GM12878 (cell line): Measurements from ENCODE around the gene UGT8. TPM values are rescaled to one million over a fixed set of nuclear protein-coding genes. Genes with fewer than 3 reads are reported as not detected.

ENCODE experiments used
- ATAC-seq: fragments of 200-7000 bp; cut with Tn5 transposase; 3 replicates; pipeline ENCODE4 v1.9.1; 2020; ENCODE audit warnings: mild to moderate bottlenecking, moderate library complexity
- BruUV-seq: library from RNA; stranded (reverse); fragments of 400-500 nt; replicated peaks from 2 replicates; lab custom pipeline; 2021; lab: Mats Ljungman, UMichigan
- CTCF ChIA-PET: fragments of 300-600 bp; sonication (Branson Sonifier 250); formaldehyde crosslinking; extraction: SDS; loops from one replicate; lab custom pipeline; 2021; ENCODE audit warnings: inconsistent platforms; lab: Yijun Ruan, JAX
- POLR2A ChIA-PET: fragments of 350-600 bp; formaldehyde crosslinking; extraction: SDS; loops from one replicate; lab custom pipeline; 2021; ENCODE audit warnings: inconsistent platforms; lab: Charles Lee
- RAD21 ChIA-PET: fragments of 300-600 bp; sonication (Branson Sonifier 250); formaldehyde crosslinking; loops from one replicate; lab custom pipeline; 2023; ENCODE audit warnings: antibody characterized with exemption; ENCODE audit not compliant: unreplicated experiment; lab: Charles Lee
- SMC1A ChIA-PET: fragments of 300-600 bp; sonication (Branson Sonifier 250); formaldehyde crosslinking; loops from one replicate; lab custom pipeline; 2023; ENCODE audit not compliant: unreplicated experiment, uncharacterized antibody; lab: Charles Lee
- DNase-seq: peaks from one replicate; pipeline ENCODE4 v3.0.0-alpha.2; 2011; ENCODE audit warnings: low read depth, low spot score
- FAIRE-seq: peaks from 3 replicates; lab custom pipeline; 2011; peaks lifted over from hg19 to GRCh38; lab: Jason Lieb, UNC
- H2AFZ ChIP-seq: 2 replicates; pipeline ENCODE4 v1.6.0; 2011; ENCODE audit warnings: low read depth, low read length, control low read depth; ENCODE audit not compliant: control insufficient read depth
- H3K27ac ChIP-seq: 2 replicates; pipeline ENCODE4 v1.5.1; 2011; ENCODE audit warnings: control low read depth; ENCODE audit not compliant: control insufficient read depth, insufficient read depth
- H3K27me3 ChIP-seq, 2 experiments: replicated peaks in 1 of 2; 2 replicates each; pipeline versions ENCODE4 v1.6.0 to v1.6.1; 2011; ENCODE audit warnings: low read length in 1 of 2; ENCODE audit not compliant: control insufficient read depth in 2 of 2, insufficient read depth in 2 of 2
- H3K36me3 ChIP-seq, 2 experiments: 2 replicates each; pipeline ENCODE4 v1.5.1; 2011; ENCODE audit warnings: low read length in 1 of 2; ENCODE audit not compliant: control insufficient read depth in 2 of 2, insufficient read depth in 2 of 2
- H3K4me1 ChIP-seq: 2 replicates; pipeline ENCODE4 v1.6.1; 2011; ENCODE audit warnings: mild to moderate bottlenecking, low read length, moderate library complexity, mixed read lengths; ENCODE audit not compliant: control insufficient read depth, insufficient read depth
- H3K4me2 ChIP-seq: 2 replicates; pipeline ENCODE4 v1.6.0; 2011; ENCODE audit warnings: control low read depth; ENCODE audit not compliant: control insufficient read depth, insufficient read depth
- H3K4me3 ChIP-seq: fragments of 200-600 bp; sonication (generic); 2 replicates; pipeline ENCODE4 v1.5.1; 2016
- H3K79me2 ChIP-seq: 2 replicates; pipeline ENCODE4 v1.6.0; 2011; ENCODE audit warnings: low read length; ENCODE audit not compliant: control insufficient read depth, insufficient read depth
- H3K9ac ChIP-seq: 2 replicates; pipeline ENCODE4 v1.8.0; 2011; ENCODE audit warnings: low read length, control low read depth, mixed read lengths; ENCODE audit not compliant: control insufficient read depth, insufficient read depth
- H3K9me3 ChIP-seq: replicated peaks from 3 replicates; pipeline ENCODE4 v1.5.1; 2011; ENCODE audit warnings: mild to moderate bottlenecking, low read length; ENCODE audit not compliant: control insufficient read depth, insufficient read depth
- H4K20me1 ChIP-seq: 2 replicates; pipeline ENCODE4 v1.6.0; 2011; ENCODE audit not compliant: control insufficient read depth, insufficient read depth
- FOXK2 ChIP-seq: fragments of 450-650 bp; IDR thresholded peaks from 2 replicates; pipeline ENCODE4 v1.6.1; 2017; ENCODE audit warnings: mild to moderate bottlenecking, moderate library complexity
- KAT2A ChIP-seq: conservative IDR thresholded peaks from 2 replicates; pipeline ENCODE4 v1.6.1; 2011; ENCODE audit warnings: low read depth, low read length; ENCODE audit not compliant: control insufficient read depth
- MYC ChIP-seq: IDR thresholded peaks from 2 replicates; pipeline ENCODE4 v1.6.1; 2011; ENCODE audit warnings: mild to moderate bottlenecking, low read length, moderate library complexity, inconsistent platforms; ENCODE audit not compliant: insufficient read depth, insufficient replicate concordance, insufficient read length, severe bottlenecking
- NFIC ChIP-seq: IDR thresholded peaks from 2 replicates; pipeline ENCODE4 v1.6.1; 2012; ENCODE audit warnings: low read depth, mild to moderate bottlenecking, inconsistent platforms, low read length, moderate library complexity
- NRF1 ChIP-seq: conservative IDR thresholded peaks from 2 replicates; pipeline ENCODE4 v1.6.1; 2011; ENCODE audit warnings: mild to moderate bottlenecking, low read depth, low read length, improper control_type of control experiment
- RCOR1 ChIP-seq: conservative IDR thresholded peaks from 2 replicates; pipeline ENCODE4 v1.6.1; 2012; ENCODE audit warnings: low read depth, low read length, improper control_type of control experiment
- SIN3A ChIP-seq: IDR thresholded peaks from 2 replicates; pipeline ENCODE4 v1.6.1; 2012; ENCODE audit warnings: low read depth, low read length, improper control_type of control experiment
- SMC3 ChIP-seq: IDR thresholded peaks from 2 replicates; pipeline ENCODE4 v1.6.1; 2011; ENCODE audit warnings: low read length, improper control_type of control experiment, borderline replicate concordance
- SUZ12 ChIP-seq: fragments of 200-600 bp; sonication (generic); IDR thresholded peaks from one replicate; pipeline ENCODE4 v1.6.1; 2018; ENCODE audit warnings: antibody characterized with exemption, mild to moderate bottlenecking; ENCODE audit not compliant: unreplicated experiment
- USF2 ChIP-seq: IDR thresholded peaks from 2 replicates; pipeline ENCODE4 v1.6.1; 2011; ENCODE audit warnings: low read depth, low read length, improper control_type of control experiment, borderline replicate concordance
- ZBTB11 ChIP-seq: fragments of 450-650 bp; formaldehyde crosslinking; IDR thresholded peaks from 2 replicates; pipeline ENCODE4 v1.5.0; 2022; ENCODE audit warnings: mild to moderate bottlenecking, missing genetic modification characterization
- WGBS: methylation state at CpG from one replicate; pipeline ENCODE4 v1.1.6; 2016; ENCODE audit warnings: low lambda C conversion rate; ENCODE audit not compliant: insufficient replicate concordance, insufficient coverage; ENCODE audit errors: missing lambda C conversion rate; 5-methylcytosine and 5-hydroxymethylcytosine counted together
- in situ Hi-C: fragments of 300-500 bp; cut with MboI; formaldehyde crosslinking; loops from 9 replicates; pipeline ENCODE4 v1.14.3; 2018; ENCODE audit warnings: mixed read lengths
- intact Hi-C: fragments of 100-400 bp; cut with micrococcal nuclease; formaldehyde crosslinking; loops from one replicate; pipeline ENCODE4 v1.14.2; 2022; ENCODE audit not compliant: unreplicated experiment
- polyA plus RNA-seq, 11 experiments: library from polyadenylated mRNA; depleted of rRNA in 4 of 11; unstranded in 6 of 11; stranded (reverse) in 5 of 11; fragments of >200 nt; fragmentation: Nextera tagmentation in 4 of 11; fragmentation: Illumina TruSeq in 1 of 11; extraction: Ambion mirVana in 4 of 11; extraction: Trizol in 1 of 11; gene quantifications; 1 replicate in 1 of 11; 2 replicates in 10 of 11; pipeline versions ENCODE4 v1.2.1 to v1.2.3, GENCODE V29; 2011 to 2016; ENCODE audit warnings: inconsistent platforms in 2 of 11, missing spikeins in 2 of 11, low read depth in 1 of 11
- total RNA-seq, 4 experiments: library from RNA; depleted of rRNA in 3 of 4; stranded (reverse); fragments of >200 nt in 3 of 4; fragmentation: Illumina TruSeq in 1 of 4; extraction: Trizol in 1 of 4; gene quantifications; 2 replicates each; pipeline versions ENCODE4 v1.2.1 to v1.2.3, GENCODE V29; 2013 to 2021
- TF ChIP-seq, protein P1 (sequence below): fragments of 450-650 bp; IDR thresholded peaks from 2 replicates; pipeline ENCODE4 v1.6.1; 2017; ENCODE audit warnings: borderline replicate concordance

Gene UGT8
- total and polyA plus RNA-seq, 10 of the 15 experiments (the other 5 are each of a cell fraction or from before 2014, with no cell fraction given): 0.16 to 1.1 (median 0.49) TPM

GRCh38 chr4:114593526-114593925 is 5.1 kb upstream of the UGT8 start:
- DNase-seq (no peak), FAIRE-seq (no peak), ATAC-seq (no peak)
- RAD21 ChIA-PET: no interaction called here
- WGBS: 73% methylated on average over 8 of the region's 8 CpGs
- CTCF ChIA-PET: no interaction called here
- BruUV-seq: no TSS peak
- TF ChIP-seq SMC3 (no peak), NRF1 (no peak), MYC (no peak), SUZ12 (no peak), ZBTB11 (no peak), SIN3A (no peak), USF2 (no peak), KAT2A (no peak), RCOR1 (no peak), NFIC (no peak), FOXK2 (no peak)
- TF ChIP-seq, protein P1, sequence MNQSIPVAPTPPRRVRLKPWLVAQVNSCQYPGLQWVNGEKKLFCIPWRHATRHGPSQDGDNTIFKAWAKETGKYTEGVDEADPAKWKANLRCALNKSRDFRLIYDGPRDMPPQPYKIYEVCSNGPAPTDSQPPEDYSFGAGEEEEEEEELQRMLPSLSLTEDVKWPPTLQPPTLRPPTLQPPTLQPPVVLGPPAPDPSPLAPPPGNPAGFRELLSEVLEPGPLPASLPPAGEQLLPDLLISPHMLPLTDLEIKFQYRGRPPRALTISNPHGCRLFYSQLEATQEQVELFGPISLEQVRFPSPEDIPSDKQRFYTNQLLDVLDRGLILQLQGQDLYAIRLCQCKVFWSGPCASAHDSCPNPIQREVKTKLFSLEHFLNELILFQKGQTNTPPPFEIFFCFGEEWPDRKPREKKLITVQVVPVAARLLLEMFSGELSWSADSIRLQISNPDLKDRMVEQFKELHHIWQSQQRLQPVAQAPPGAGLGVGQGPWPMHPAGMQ: no peak
- TF ChIP-seq, all 136 proteins: peak for 0
- H2AFZ ChIP-seq: no peak overlapping the region
- no peaks in the 10 kb centered on the region for H4K20me1 ChIP-seq
- no peaks in the 10 kb centered on the region for H3K79me2 ChIP-seq
- no peak overlapping the region for H3K4me3 ChIP-seq
- ChIA-PET POLR2A (interaction anchor here (0.6 kb wide), 1 partner anchor 132 kb away, joined by 3 read pairs; no protein-coding TSS in a partner anchor), SMC1A (interaction anchor here (1.0 kb wide), 1 partner anchor 32 kb away, joined by 3 read pairs; no protein-coding TSS in a partner anchor)
- H3K4me2 ChIP-seq: no peak overlapping the region
- no peaks in the 10 kb centered on the region; the same call in 2 of the 3 replicates for H3K9me3 ChIP-seq
- no peak overlapping the region for H3K9ac ChIP-seq
- H3K36me3 ChIP-seq: no peaks in the 10 kb centered on the region
- H3K27ac ChIP-seq: no peak overlapping the region
- peaks cover 8% of the 10 kb centered on the region for H3K4me1 ChIP-seq
- intact Hi-C loops: no loop called here
- in situ Hi-C loops: no loop called here
- peaks cover 2 to 11% of the 10 kb centered on the region in 2 experiments; a peak in 3 of 4 replicates for H3K27me3 ChIP-seq
